Lung (tissue), 12 donors: Measurements from ENCODE around the gene TIGAR. TPM values are rescaled to one million over a fixed set of nuclear protein-coding genes. Genes with fewer than 3 reads are reported as not detected.

Source experiments
- ATAC-seq: fragments of 200-7000 bp; cut with Tn5 transposase; one replicate; pipeline ENCODE4 v1.9.1; 2020; ENCODE audit warnings: moderate number of reproducible peaks; ENCODE audit not compliant: insufficient read depth, low FRiP score
- DNase-seq, 3 donors: peaks; one replicate each; pipeline ENCODE4 v3.0.0-alpha.2; 2013 to 2017
- H3K27ac ChIP-seq, 2 donors: one replicate each; pipeline ENCODE4 v1.5.1; 2013; ENCODE audit warnings: mild to moderate bottlenecking in 2 of 2, moderate library complexity in 2 of 2, control low read depth in 1 of 2, inconsistent platforms in 1 of 2, low read depth in 1 of 2, low read length in 1 of 2
- H3K27me3 ChIP-seq, 3 donors: one replicate each; pipeline ENCODE4 v1.5.1; 2013; ENCODE audit warnings: low read length in 2 of 3; ENCODE audit not compliant: control insufficient read depth in 3 of 3, insufficient read depth in 3 of 3
- H3K36me3 ChIP-seq, 4 donors: one replicate each; pipeline ENCODE4 v1.5.1; 2013; ENCODE audit warnings: low read length in 4 of 4, mild to moderate bottlenecking in 1 of 4, moderate library complexity in 1 of 4; ENCODE audit not compliant: control insufficient read depth in 4 of 4, insufficient read depth in 4 of 4
- H3K4me1 ChIP-seq, 5 donors: one replicate each; pipeline ENCODE4 v1.5.1; 2013; ENCODE audit warnings: low read length in 5 of 5, mild to moderate bottlenecking in 2 of 5, moderate library complexity in 1 of 5; ENCODE audit not compliant: control insufficient read depth in 5 of 5, insufficient read depth in 5 of 5
- H3K4me3 ChIP-seq: one replicate; pipeline ENCODE4 v1.5.1; 2013; ENCODE audit warnings: mild to moderate bottlenecking, control low read depth, moderate library complexity
- H3K9ac ChIP-seq, 2 donors: one replicate each; pipeline ENCODE4 v1.5.1; 2013; ENCODE audit warnings: low read length in 2 of 2, control low read depth in 1 of 2; ENCODE audit not compliant: insufficient read depth in 1 of 2
- H3K9me3 ChIP-seq, 4 donors: one replicate each; pipeline ENCODE4 v1.5.1; 2013; ENCODE audit warnings: low read length in 3 of 4, mild to moderate bottlenecking in 1 of 4, moderate library complexity in 1 of 4; ENCODE audit not compliant: control insufficient read depth in 4 of 4, insufficient read depth in 3 of 4
- WGBS, 2 donors: extraction: QIAGEN DNeasy Blood & Tissue Kit; methylation state at CpG; one replicate each; pipeline ENCODE4 v1.1.7; 2013; 5-methylcytosine and 5-hydroxymethylcytosine counted together
- polyA plus RNA-seq, 2 donors: library from polyadenylated mRNA; stranded (reverse); fragments of 200-250 nt; gene quantifications; one replicate each; pipeline ENCODE4 v1.2.1, GENCODE V29; 2013
- total RNA-seq, 2 donors: library from RNA; depleted of rRNA in 1 of 2; stranded (reverse); fragments of >200 nt in 1 of 2; gene quantifications; one replicate each; pipeline ENCODE4 v1.2.1, GENCODE V29; 2014 to 2021
- TF ChIP-seq, protein P1 (sequence below): IDR thresholded peaks from 2 replicates; pipeline ENCODE4 v1.5.1; 2012; ENCODE audit warnings: mild to moderate bottlenecking; ENCODE audit errors: control extremely low read depth, extremely low read depth
- donor health status: control.
- donor health status: control.
- donor health status: Bipolar disorder and iron deficiency.
- donor health status: healthy.
- donor health status: DM: yes; HTN: yes; CAD: no.

TIGAR gene
- total and polyA plus RNA-seq, 4 donors, result 1.6 to 9.1 (median 6.5) TPM

DNA sequence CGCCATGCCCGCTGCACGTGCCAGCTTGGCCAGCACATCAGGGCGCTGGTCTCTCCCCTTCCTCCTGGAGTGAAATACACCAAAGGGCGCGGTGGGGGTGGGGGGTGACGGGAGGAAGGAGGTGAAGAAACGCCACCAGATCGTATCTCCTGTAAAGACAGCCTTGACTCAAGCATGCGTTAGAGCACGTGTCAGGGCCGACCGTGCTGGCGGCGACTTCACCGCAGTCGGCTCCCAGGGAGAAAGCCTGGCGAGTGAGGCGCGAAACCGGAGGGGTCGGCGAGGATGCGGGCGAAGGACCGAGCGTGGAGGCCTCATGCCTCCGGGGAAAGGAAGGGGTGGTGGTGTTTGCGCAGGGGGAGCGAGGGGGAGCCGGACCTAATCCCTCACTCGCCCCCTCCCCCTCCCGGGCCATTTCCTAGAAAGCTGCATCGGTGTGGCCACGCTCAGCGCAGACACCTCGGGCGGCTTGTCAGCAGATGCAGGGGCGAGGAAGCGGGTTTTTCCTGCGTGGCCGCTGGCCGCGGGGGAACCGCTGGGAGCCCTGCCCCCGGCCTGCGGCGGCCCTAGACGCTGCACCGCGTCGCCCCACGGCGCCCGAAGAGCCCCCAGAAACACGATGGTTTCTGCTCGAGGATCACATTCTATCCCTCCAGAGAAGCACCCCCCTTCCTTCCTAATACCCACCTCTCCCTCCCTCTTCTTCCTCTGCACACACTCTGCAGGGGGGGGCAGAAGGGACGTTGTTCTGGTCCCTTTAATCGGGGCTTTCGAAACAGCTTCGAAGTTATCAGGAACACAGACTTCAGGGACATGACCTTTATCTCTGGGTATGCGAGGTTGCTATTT, 48.4 kb upstream of the TIGAR start:
- DNase-seq, result peak; percentile 86 to 91 (median 86)
- no peak for ATAC-seq
- peaks cover 0 to 10% (median 4%) of the 10 kb centered on the region in 4 donors for H3K36me3 ChIP-seq
- H3K27me3 ChIP-seq, result peaks cover 0 to 19% (median 18%) of the 10 kb centered on the region in 3 donors
- WGBS, 2 donors, result 1 to 2% methylated on average over 60 to 62 of the region's 62 CpGs
- H3K9ac ChIP-seq, result peak overlapping the region in 1 of 2 donors; percentile 19
- TF ChIP-seq, protein P1, sequence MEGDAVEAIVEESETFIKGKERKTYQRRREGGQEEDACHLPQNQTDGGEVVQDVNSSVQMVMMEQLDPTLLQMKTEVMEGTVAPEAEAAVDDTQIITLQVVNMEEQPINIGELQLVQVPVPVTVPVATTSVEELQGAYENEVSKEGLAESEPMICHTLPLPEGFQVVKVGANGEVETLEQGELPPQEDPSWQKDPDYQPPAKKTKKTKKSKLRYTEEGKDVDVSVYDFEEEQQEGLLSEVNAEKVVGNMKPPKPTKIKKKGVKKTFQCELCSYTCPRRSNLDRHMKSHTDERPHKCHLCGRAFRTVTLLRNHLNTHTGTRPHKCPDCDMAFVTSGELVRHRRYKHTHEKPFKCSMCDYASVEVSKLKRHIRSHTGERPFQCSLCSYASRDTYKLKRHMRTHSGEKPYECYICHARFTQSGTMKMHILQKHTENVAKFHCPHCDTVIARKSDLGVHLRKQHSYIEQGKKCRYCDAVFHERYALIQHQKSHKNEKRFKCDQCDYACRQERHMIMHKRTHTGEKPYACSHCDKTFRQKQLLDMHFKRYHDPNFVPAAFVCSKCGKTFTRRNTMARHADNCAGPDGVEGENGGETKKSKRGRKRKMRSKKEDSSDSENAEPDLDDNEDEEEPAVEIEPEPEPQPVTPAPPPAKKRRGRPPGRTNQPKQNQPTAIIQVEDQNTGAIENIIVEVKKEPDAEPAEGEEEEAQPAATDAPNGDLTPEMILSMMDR, result no peak
- H3K4me3 ChIP-seq, result no peak overlapping the region
- peak overlapping the region; percentile 65 to 79 for H3K27ac ChIP-seq
- H3K4me1 ChIP-seq, result peaks cover 5 to 40% (median 15%) of the 10 kb centered on the region in 5 donors
- H3K9me3 ChIP-seq, result no peaks in the 10 kb centered on the region

DNA sequence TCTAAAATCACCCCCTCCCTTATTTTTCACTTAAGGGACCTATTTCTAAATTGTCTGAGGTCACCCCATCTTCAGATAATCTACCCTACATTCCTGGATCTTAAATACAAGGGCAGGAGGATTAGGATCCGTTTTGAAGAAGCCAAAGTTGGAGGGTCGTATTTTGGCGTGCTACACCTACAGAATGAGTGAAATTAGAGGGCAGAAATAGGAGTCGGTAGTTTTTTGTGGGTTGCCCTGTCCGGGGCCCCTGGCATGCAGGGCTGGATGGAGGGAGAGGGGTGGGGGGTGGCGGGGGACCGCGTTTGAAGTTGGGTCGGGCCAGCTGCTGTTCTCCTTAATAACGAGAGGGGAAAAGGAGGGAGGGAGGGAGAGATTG, 47.8 kb upstream of the TIGAR start:
- TF ChIP-seq, protein P1, result no peak
- H3K9me3 ChIP-seq, result no peaks in the 10 kb centered on the region
- H3K36me3 ChIP-seq, result peaks cover 0 to 11% (median 5%) of the 10 kb centered on the region in 4 donors
- H3K9ac ChIP-seq, result no peak overlapping the region
- ATAC-seq (no peak), DNase-seq (no peak)
- peaks cover 0 to 18% (median 12%) of the 10 kb centered on the region in 3 donors for H3K27me3 ChIP-seq
- H3K4me3 ChIP-seq, result no peak overlapping the region
- H3K27ac ChIP-seq, result peak overlapping the region; percentile 65 to 79
- H3K4me1 ChIP-seq, result peaks cover 5 to 46% (median 18%) of the 10 kb centered on the region in 5 donors
- WGBS, 2 donors, result 0% methylated on average over 10 of the region's 10 CpGs

DNA sequence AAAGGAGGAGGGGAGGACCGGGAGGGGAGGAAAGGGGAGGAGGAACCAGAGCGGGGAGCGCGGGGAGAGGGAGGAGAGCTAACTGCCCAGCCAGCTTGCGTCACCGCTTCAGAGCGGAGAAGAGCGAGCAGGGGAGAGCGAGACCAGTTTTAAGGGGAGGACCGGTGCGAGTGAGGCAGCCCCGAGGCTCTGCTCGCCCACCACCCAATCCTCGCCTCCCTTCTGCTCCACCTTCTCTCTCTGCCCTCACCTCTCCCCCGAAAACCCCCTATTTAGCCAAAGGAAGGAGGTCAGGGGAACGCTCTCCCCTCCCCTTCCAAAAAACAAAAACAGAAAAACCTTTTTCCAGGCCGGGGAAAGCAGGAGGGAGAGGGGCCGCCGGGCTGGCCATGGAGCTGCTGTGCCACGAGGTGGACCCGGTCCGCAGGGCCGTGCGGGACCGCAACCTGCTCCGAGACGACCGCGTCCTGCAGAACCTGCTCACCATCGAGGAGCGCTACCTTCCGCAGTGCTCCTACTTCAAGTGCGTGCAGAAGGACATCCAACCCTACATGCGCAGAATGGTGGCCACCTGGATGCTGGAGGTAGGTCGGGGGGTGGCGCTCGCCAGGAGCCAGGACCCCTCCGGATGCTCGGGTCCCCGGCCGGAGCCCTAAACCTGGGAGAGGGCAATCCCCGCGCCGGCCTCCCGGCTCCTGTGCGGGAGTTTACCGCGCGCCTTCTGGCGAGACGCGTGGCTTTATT, 47.2 kb upstream of the TIGAR start, which contains the start of gene CCND2:
CCND2 (plus strand) TSS at position 111 of the 744 bp plus-strand sequence; CDS start at position 390, 279 bp downstream.
- DNase-seq (peak; percentile 97 to 99 (median 98)), ATAC-seq (peak; percentile 42)
- Histone ChIP-seq H3K27me3 (peaks cover 0 to 12% (median 7%) of the 10 kb centered on the region in 3 donors), H3K36me3 (peaks cover 0 to 15% (median 6%) of the 10 kb centered on the region in 4 donors), H3K27ac (peak within 1 kb of the TSS; percentile 90 to 92), H3K4me1 (peaks cover 5 to 48% (median 18%) of the 10 kb centered on the region in 5 donors), H3K9ac (peak within 1 kb of the TSS; percentile 65 to 81), H3K4me3 (peak within 1 kb of the TSS; percentile 72), H3K9me3 (no peaks in the 10 kb centered on the region)
- WGBS, 2 donors, result 0 to 1% methylated on average over 43 to 52 of the region's 52 CpGs
- TF ChIP-seq, protein P1, result no peak
